ENCODE results near the gene PARP16. TPM values are rescaled to one million over a fixed set of nuclear protein-coding genes. Genes with fewer than 3 reads are reported as not detected.
A peak's percentile ranks its signal among the peaks of the same experiment; 100 is the strongest.

PARP16 gene
- total and polyA plus RNA-seq, 10 donors = 6.4 to 11.3 (median 9.6) TPM

DNA sequence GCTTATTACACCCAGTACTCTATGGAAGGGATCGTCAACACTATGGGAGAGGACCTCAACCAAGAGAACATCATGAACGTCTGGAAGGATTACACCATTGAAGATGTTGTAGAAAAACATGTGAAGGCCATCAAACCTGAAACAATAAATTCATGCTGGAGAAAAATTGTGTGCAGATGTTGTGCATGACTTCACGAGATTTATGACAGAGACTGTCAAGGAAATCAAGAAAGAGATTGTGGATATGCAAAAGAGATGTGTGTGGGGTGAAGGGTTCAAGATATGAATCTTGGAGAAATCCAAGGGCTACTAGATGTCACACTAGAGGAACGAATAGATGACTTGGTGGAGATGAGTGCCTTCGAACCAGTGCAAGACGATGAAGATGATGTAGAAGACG is 3.5 kb upstream of the PARP16 start:
- no peak overlapping the region for H3K27ac ChIP-seq
- H3K9me3 ChIP-seq = no peaks in the 10 kb centered on the region
- no peaks in the 10 kb centered on the region for H3K36me3 ChIP-seq
- intact Hi-C loops (cut with DNase I; ENCODE audit: low total_unique reads) = no loop called here
- no peak for TF ChIP-seq POLR2AphosphoS5 (IDR thresholded peaks at IDR 0.05)
- TF ChIP-seq, protein P1, sequence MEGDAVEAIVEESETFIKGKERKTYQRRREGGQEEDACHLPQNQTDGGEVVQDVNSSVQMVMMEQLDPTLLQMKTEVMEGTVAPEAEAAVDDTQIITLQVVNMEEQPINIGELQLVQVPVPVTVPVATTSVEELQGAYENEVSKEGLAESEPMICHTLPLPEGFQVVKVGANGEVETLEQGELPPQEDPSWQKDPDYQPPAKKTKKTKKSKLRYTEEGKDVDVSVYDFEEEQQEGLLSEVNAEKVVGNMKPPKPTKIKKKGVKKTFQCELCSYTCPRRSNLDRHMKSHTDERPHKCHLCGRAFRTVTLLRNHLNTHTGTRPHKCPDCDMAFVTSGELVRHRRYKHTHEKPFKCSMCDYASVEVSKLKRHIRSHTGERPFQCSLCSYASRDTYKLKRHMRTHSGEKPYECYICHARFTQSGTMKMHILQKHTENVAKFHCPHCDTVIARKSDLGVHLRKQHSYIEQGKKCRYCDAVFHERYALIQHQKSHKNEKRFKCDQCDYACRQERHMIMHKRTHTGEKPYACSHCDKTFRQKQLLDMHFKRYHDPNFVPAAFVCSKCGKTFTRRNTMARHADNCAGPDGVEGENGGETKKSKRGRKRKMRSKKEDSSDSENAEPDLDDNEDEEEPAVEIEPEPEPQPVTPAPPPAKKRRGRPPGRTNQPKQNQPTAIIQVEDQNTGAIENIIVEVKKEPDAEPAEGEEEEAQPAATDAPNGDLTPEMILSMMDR (IDR thresholded peaks at IDR 0.05 in 8 of 11, conservative IDR thresholded peaks at IDR 0.05 in 3 of 11) = no peak
- no peak for TF ChIP-seq POLR2A (IDR thresholded peaks at IDR 0.05)
- no peak overlapping the region for H3K4me3 ChIP-seq
- peaks cover 7 to 48% (median 20%) of the 10 kb centered on the region in 6 donors for H3K4me1 ChIP-seq
- no peaks in the 10 kb centered on the region for H3K27me3 ChIP-seq (replicated peaks in 1 of 7)
- DNase-seq = no peak
- WGBS, 5 donors = 87 to 95% (median 89%) methylated on average over 7 of the region's 7 CpGs

DNA sequence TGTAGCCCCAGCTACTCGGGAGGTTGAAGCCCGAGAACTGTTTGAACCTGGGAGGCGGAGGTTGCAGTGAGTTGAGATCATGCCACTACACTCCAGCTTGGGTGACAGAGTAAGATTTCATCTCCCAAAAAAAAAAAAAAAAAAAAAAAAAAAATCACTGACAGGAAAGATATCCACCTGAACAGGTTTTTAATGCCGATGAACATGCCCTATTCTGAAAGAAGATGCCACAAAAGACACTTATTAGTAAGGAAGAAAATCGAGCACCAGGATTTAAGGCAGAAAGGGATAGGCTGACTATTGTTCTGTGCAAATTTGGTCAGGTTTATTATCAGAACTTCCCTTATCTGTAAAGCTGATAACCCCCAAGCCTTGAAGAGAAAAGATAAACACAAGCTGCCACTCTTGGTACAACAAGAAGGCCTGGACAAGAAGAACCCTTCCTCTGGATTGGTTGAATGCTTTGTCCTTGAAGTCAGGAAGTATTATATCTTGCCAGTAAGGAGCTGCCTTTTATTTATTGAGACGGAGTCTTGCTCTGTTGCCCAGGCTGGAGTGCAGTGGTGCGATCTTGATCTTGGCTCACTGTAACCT is 2.7 kb upstream of the PARP16 start:
- intact Hi-C loops (cut with DNase I; ENCODE audit: low total_unique reads) = loop anchor here (5.0 kb wide), 1 partner anchor 102 kb away; the partner anchor contains the start of gene CLPX
- no peak for DNase-seq
- H3K4me1 ChIP-seq = peaks cover 8 to 49% (median 23%) of the 10 kb centered on the region in 6 donors
- no peaks in the 10 kb centered on the region for H3K36me3 ChIP-seq
- H3K27me3 ChIP-seq (replicated peaks in 1 of 7) = no peaks in the 10 kb centered on the region
- no peaks in the 10 kb centered on the region for H3K9me3 ChIP-seq
- no peak overlapping the region for H3K27ac ChIP-seq
- H3K4me3 ChIP-seq = no peak overlapping the region
- TF ChIP-seq POLR2A (IDR thresholded peaks at IDR 0.05) (no peak), POLR2AphosphoS5 (IDR thresholded peaks at IDR 0.05) (no peak)
- TF ChIP-seq, protein P1 (IDR thresholded peaks at IDR 0.05 in 8 of 11, conservative IDR thresholded peaks at IDR 0.05 in 3 of 11) = no peak
- 88 to 93% (median 89%) methylated on average over 7 of the region's 7 CpGs for WGBS, 5 donors

DNA sequence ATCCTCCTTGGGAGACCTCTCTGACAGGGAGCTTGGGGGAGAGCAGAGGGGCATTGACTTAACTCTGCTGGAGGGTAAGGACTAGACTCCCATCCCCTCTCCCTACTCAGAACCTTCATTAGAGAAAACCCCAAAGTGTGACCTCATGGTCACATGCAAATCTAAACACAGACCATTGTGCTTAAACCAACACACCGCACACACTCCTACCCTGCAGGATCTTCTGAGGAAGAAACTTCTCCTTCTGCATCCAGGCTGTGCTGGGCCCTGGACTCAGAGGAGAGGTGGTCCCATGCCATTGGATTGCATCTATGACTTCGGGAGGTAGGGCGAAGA is 805 bp upstream of the PARP16 start:
- Histone ChIP-seq H3K27me3 (replicated peaks in 1 of 7) (no peaks in the 10 kb centered on the region), H3K27ac (peak overlapping the region; percentile 83 to 91 (median 86)), H3K4me3 (peak overlapping the region in 2 of 8 donors; percentile 73 to 90), H3K4me1 (peaks cover 8 to 49% (median 24%) of the 10 kb centered on the region in 6 donors), H3K9me3 (no peaks in the 10 kb centered on the region), H3K36me3 (no peaks in the 10 kb centered on the region)
- 79 to 96% (median 89%) methylated on average over 3 of the region's 3 CpGs for WGBS, 5 donors
- TF ChIP-seq POLR2AphosphoS5 (IDR thresholded peaks at IDR 0.05) = no peak
- no peak for TF ChIP-seq POLR2A (IDR thresholded peaks at IDR 0.05)
- TF ChIP-seq, protein P1 (IDR thresholded peaks at IDR 0.05 in 8 of 11, conservative IDR thresholded peaks at IDR 0.05 in 3 of 11) = no peak
- no peak for DNase-seq
- intact Hi-C loops (cut with DNase I; ENCODE audit: low total_unique reads) = loop anchor here (5.0 kb wide), 1 partner anchor 100 kb away; the partner anchor contains the start of gene CLPX

DNA sequence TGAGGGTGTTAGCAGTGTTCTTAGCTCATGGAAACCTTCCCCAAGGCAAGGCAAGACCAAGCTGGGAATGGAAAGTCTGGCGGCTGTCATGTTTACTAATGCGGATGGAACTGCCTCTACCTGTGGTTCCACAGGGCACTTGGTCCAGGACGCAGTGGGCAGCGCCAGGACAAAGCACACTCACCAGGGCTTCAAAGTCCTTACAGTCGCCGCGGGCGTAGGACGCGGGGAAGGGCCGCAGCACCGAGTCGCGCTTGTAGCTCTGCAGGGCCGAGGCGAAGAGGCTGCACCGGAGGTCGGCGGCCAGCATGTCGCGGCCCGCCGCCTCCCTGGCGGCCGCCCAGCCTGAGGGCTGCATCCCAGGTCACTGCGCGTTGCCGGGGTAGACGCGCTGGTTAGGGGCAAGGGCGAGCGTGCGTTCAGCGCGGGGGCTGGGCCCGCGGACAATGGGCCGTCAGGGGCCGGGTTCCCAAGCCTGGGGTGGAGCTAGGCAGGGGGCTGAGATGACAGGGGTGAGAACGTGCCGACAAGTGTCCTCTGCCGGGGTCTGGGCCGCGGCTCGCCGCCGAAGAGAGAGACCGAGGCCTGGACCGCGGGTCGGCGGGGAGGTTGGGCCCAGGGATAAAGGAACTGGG is 497 bp downstream of the PARP16 start:
- peak overlapping the region; percentile 54 to 90 (median 69) for H3K4me3 ChIP-seq
- no peaks in the 10 kb centered on the region for H3K9me3 ChIP-seq
- intact Hi-C loops (cut with DNase I; ENCODE audit: low total_unique reads) = loop anchor here (5.0 kb wide), 1 partner anchor 99 kb away; the partner anchor contains the start of gene CLPX
- DNase-seq = no peak
- H3K27ac ChIP-seq = peak overlapping the region; percentile 83 to 91 (median 86)
- H3K27me3 ChIP-seq (replicated peaks in 1 of 7) = no peaks in the 10 kb centered on the region
- H3K36me3 ChIP-seq = peaks cover 0 to 3% (median 0%) of the 10 kb centered on the region in 6 donors
- no peak for TF ChIP-seq POLR2A (IDR thresholded peaks at IDR 0.05)
- no peak for TF ChIP-seq POLR2AphosphoS5 (IDR thresholded peaks at IDR 0.05)
- TF ChIP-seq, protein P1 (IDR thresholded peaks at IDR 0.05 in 8 of 11, conservative IDR thresholded peaks at IDR 0.05 in 3 of 11) = no peak
- H3K4me1 ChIP-seq = peaks cover 8 to 47% (median 23%) of the 10 kb centered on the region in 6 donors
- 0 to 2% (median 1%) methylated on average over 27 to 52 of the region's 52 CpGs for WGBS, 5 donors
